A549 (cell line): ENCODE measurements around the gene KCNJ1.

ENCODE experiments used
- EP300 ChIP-seq, 2 experiments: fragments of >200 bp; sonication (Bioruptor Twin); formaldehyde crosslinking; IDR thresholded peaks; 2 replicates in 1 of 2; 3 replicates in 1 of 2; pipeline ENCODE4 v1.6.1; 2016 to 2017
- TF ChIP-seq, protein P1 (sequence below): fragments of >200 bp; sonication (Bioruptor Twin); formaldehyde crosslinking; IDR thresholded peaks from 3 replicates; pipeline ENCODE4 v1.5.1; 2016
- TF ChIP-seq, protein P2 (sequence below): fragments of 200-600 bp; sonication (generic); IDR thresholded peaks from 2 replicates; pipeline ENCODE4 v1.6.1; 2016; ENCODE audit warnings: antibody characterized with exemption, mild to moderate bottlenecking, moderate library complexity
- TF ChIP-seq, protein P3 (sequence below): fragments of 150-350 bp; IDR thresholded peaks from 2 replicates; pipeline ENCODE4 v1.6.1; 2014; ENCODE audit warnings: low read depth, mild to moderate bottlenecking, low read length

DNA sequence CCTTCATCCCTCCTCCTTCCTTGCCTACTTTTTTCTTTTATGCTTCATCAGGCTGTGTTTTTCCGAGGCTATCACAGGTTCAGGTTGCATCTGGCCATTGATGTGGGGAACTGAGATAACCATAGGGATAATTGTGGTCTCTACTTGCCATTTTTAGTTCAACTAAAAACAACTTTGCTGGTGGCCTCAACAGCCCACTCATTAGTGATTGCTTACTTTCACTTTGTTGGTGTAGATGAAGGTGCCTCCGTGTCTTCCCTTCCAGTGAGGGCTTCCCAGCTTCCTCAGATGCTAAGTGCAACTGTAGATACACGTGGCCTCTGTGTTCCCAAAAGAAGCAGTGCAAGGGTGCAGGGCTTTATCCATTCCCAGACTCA, 35.0 kb downstream of the KCNJ1 start:
- TF ChIP-seq, protein P1, sequence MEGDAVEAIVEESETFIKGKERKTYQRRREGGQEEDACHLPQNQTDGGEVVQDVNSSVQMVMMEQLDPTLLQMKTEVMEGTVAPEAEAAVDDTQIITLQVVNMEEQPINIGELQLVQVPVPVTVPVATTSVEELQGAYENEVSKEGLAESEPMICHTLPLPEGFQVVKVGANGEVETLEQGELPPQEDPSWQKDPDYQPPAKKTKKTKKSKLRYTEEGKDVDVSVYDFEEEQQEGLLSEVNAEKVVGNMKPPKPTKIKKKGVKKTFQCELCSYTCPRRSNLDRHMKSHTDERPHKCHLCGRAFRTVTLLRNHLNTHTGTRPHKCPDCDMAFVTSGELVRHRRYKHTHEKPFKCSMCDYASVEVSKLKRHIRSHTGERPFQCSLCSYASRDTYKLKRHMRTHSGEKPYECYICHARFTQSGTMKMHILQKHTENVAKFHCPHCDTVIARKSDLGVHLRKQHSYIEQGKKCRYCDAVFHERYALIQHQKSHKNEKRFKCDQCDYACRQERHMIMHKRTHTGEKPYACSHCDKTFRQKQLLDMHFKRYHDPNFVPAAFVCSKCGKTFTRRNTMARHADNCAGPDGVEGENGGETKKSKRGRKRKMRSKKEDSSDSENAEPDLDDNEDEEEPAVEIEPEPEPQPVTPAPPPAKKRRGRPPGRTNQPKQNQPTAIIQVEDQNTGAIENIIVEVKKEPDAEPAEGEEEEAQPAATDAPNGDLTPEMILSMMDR = no peak
- TF ChIP-seq, protein P2, sequence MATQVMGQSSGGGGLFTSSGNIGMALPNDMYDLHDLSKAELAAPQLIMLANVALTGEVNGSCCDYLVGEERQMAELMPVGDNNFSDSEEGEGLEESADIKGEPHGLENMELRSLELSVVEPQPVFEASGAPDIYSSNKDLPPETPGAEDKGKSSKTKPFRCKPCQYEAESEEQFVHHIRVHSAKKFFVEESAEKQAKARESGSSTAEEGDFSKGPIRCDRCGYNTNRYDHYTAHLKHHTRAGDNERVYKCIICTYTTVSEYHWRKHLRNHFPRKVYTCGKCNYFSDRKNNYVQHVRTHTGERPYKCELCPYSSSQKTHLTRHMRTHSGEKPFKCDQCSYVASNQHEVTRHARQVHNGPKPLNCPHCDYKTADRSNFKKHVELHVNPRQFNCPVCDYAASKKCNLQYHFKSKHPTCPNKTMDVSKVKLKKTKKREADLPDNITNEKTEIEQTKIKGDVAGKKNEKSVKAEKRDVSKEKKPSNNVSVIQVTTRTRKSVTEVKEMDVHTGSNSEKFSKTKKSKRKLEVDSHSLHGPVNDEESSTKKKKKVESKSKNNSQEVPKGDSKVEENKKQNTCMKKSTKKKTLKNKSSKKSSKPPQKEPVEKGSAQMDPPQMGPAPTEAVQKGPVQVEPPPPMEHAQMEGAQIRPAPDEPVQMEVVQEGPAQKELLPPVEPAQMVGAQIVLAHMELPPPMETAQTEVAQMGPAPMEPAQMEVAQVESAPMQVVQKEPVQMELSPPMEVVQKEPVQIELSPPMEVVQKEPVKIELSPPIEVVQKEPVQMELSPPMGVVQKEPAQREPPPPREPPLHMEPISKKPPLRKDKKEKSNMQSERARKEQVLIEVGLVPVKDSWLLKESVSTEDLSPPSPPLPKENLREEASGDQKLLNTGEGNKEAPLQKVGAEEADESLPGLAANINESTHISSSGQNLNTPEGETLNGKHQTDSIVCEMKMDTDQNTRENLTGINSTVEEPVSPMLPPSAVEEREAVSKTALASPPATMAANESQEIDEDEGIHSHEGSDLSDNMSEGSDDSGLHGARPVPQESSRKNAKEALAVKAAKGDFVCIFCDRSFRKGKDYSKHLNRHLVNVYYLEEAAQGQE = no peak
- TF ChIP-seq EP300 (IDR thresholded peaks at IDR 0.05) = no peak
- TF ChIP-seq, protein P3, sequence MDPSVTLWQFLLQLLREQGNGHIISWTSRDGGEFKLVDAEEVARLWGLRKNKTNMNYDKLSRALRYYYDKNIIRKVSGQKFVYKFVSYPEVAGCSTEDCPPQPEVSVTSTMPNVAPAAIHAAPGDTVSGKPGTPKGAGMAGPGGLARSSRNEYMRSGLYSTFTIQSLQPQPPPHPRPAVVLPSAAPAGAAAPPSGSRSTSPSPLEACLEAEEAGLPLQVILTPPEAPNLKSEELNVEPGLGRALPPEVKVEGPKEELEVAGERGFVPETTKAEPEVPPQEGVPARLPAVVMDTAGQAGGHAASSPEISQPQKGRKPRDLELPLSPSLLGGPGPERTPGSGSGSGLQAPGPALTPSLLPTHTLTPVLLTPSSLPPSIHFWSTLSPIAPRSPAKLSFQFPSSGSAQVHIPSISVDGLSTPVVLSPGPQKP = no peak
